GM12875 (cell line): ENCODE data around the gene ACYP2.
"Not testable (repeated sequence)": the region's sequence is repeated elsewhere in the genome, so short reads cannot be mapped to it uniquely, and the experiment has no call there.

Experiments
- H3K4me3 ChIP-seq: one replicate; pipeline ENCODE4 v1.5.1; 2011; ENCODE audit warnings: low read depth, low read length, control low read depth
- TF ChIP-seq, protein P1 (sequence below): IDR thresholded peaks from 2 replicates; pipeline ENCODE4 v1.5.1; 2011; ENCODE audit warnings: low read depth, mild to moderate bottlenecking, control low read depth, inconsistent platforms, low read length, moderate library complexity, borderline replicate concordance; ENCODE audit not compliant: insufficient read depth

Gene ACYP2

GRCh38 chr2:54122939-54123338 is 7.5 kb downstream of the ACYP2 start:
- H3K4me3 ChIP-seq, result no peak overlapping the region
- TF ChIP-seq, protein P1, sequence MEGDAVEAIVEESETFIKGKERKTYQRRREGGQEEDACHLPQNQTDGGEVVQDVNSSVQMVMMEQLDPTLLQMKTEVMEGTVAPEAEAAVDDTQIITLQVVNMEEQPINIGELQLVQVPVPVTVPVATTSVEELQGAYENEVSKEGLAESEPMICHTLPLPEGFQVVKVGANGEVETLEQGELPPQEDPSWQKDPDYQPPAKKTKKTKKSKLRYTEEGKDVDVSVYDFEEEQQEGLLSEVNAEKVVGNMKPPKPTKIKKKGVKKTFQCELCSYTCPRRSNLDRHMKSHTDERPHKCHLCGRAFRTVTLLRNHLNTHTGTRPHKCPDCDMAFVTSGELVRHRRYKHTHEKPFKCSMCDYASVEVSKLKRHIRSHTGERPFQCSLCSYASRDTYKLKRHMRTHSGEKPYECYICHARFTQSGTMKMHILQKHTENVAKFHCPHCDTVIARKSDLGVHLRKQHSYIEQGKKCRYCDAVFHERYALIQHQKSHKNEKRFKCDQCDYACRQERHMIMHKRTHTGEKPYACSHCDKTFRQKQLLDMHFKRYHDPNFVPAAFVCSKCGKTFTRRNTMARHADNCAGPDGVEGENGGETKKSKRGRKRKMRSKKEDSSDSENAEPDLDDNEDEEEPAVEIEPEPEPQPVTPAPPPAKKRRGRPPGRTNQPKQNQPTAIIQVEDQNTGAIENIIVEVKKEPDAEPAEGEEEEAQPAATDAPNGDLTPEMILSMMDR, result no peak

DNA sequence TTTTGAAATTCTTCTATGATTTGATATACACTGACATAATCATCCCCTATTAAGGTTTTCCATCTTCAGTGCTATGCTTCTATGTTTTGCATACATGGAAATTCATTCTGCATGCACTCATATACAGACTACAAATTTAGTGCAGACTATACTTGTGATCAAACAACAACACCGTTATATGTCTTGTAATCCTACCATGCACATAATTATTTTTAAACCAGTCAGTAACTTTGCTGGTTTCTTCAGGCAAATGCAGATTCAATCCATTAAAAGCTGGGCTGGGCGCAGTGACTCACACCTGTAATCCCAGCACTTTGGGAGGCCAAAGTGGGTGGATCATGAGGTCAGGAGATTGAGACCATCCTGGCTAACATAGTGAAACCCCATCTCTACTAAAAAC is 11.8 kb downstream of the ACYP2 start:
- H3K4me3 ChIP-seq, result not testable (repeated sequence)

DNA sequence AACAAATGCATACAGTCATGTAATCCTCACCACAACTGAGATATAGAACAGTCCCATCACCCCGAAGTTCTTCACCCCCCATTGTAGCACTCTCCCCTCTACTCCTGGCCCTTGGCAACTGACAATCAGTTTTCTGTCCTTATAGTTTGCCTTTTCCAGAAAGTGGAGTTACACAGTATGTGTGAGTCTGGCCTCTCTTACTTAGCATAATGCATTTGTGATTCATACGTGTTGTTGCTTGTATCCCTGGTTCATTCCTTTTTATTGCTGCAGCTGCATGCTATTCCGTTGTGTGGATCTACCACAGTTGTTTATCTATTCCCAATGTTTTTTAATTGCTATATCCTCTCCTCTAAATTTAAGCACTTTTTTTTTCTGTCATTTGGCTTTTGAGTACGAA is 17.6 kb downstream of the ACYP2 start:
- no peak overlapping the region for H3K4me3 ChIP-seq
- TF ChIP-seq, protein P1, result no peak

DNA sequence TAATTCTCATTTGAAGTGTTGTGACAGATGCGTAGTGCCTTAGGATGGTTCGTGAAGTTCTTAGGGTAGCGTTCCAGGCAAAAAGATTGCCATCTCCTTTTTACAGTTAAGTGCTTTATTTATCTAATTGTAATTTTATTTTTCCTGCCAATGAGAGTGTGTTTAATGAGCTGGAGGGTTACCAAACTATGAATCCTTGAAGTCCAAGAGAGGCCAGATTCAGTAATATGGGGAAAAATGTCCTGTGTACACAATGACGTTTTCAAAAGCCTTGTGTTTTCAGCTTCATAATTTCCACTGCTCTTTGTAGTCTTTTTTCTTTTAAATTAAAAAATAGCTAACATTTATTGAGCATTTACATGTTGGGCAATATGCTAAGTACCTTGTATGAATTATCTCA is 23.8 kb downstream of the ACYP2 start:
- no peak overlapping the region for H3K4me3 ChIP-seq
- TF ChIP-seq, protein P1, result no peak

GRCh38 chr2:54143780-54144179 is 28.4 kb downstream of the ACYP2 start:
- no peak overlapping the region for H3K4me3 ChIP-seq
- TF ChIP-seq, protein P1, result no peak

GRCh38 chr2:54148391-54148790 is 33.0 kb downstream of the ACYP2 start:
- H3K4me3 ChIP-seq, result no peak overlapping the region

DNA sequence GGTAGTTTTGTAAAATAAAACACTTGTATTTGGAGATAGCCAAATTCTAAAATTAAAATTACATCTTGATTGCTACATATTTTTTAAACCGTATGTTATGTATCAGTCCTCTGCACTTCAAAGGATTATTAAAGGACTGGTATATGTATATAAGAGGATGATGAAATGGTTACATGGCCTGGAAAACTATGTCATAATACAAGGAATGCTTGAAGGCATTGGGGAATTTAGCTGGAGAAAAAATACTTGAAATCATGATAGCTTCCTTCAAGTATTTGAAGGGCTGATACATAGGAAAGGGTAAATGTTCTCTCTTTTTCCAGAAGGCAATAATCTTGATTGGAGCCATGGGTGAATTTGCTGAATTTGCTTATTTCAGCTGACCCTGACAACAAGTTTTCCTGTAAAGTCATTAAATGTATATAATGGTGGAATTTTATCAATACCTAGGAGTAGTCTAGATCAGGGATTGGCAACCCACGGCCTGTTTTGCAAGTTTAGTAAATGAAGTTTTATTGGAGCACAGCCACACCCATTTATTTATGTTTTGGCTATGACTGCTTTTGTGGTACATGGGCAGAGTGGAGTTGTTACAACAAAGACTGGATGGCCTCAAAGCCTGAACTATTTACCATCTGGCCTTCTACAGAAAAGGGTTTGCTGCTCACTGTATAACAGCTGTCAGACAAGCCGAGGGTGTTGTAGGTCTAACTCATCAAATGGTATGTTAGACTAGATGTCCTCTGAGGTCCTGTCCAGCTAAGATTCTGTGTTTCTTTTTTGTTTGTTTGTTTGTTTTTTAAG is 34.4 kb downstream of the ACYP2 start:
- TF ChIP-seq, protein P1, result no peak
- H3K4me3 ChIP-seq, result no peak overlapping the region

More at GRCh38 chr2:54148391-54148790, 33.0 kb downstream of the ACYP2 start:
- TF ChIP-seq, protein P1, result no peak

DNA sequence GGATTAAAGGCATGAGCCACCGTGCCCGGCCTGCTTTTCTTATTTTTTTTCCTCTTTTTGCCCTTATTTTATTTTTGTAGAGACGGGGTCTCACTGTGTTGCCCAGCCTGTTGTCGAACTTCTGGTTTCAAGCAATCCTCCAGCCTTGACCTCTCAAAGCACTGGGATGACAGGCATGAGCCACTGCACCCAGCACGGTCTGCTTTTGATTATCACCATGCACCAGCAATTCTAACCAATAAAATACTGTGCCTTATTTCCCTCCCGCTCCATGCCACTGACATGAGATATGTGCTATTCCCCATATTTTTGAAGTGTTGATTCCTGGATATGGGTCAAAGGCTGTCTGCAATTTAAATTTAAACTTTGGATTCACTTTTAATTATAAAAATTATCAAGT is 42.9 kb downstream of the ACYP2 start:
- no peak overlapping the region for H3K4me3 ChIP-seq
- TF ChIP-seq, protein P1, result no peak
